ENCODE data around the gene BRINP3. TPM values are rescaled to one million over a fixed set of nuclear protein-coding genes. Genes with fewer than 3 reads are reported as not detected.

BRINP3 gene
- total and polyA plus RNA-seq, 2 donors (not counting 3 experiments of a cell fraction or from before 2014, with no cell fraction given): not detected

- intact Hi-C loops (cut with micrococcal nuclease): no loop called here
Observed at GRCh38 chr1:190312763-190313162, 164.9 kb downstream of the BRINP3 start.

More at GRCh38 chr1:190312763-190313162, 164.9 kb downstream of the BRINP3 start:
- FAIRE-seq (no peak), DNase-seq (ENCODE audit: low read depth, low spot score) (no peak)
- Histone ChIP-seq H3K27me3 (ENCODE audit: control insufficient read depth in 2 of 2, insufficient read depth in 2 of 2, low read length in 2 of 2) (no peaks in the 10 kb centered on the region), H3K79me2 (ENCODE audit: control insufficient read depth, insufficient read depth, low read length) (no peaks in the 10 kb centered on the region), H3K9me1 (replicated peaks; ENCODE audit: control insufficient read depth, extremely low read depth, insufficient read depth, low read length) (no peaks in the 10 kb centered on the region), H3K9me3 (replicated peaks; ENCODE audit: control insufficient read depth, insufficient read depth, low read length) (no peaks in the 10 kb centered on the region), H3K36me3 (ENCODE audit: control insufficient read depth in 2 of 2, extremely low read depth in 1 of 2, insufficient read depth in 2 of 2, low read length in 2 of 2) (no peaks in the 10 kb centered on the region), H3K9ac (replicated peaks; ENCODE audit: extremely low read depth, insufficient read depth, low read length) (no peak overlapping the region), H3K4me1 (ENCODE audit: control insufficient read depth, extremely low read depth, insufficient read depth, low read length) (no peaks in the 10 kb centered on the region), H3K27ac (ENCODE audit: insufficient read depth, low read depth, low read length) (no peak overlapping the region), H3K4me2 (ENCODE audit: insufficient read depth, low read length) (no peak overlapping the region), H3K4me3 (replicated peaks in 1 of 3; ENCODE audit: insufficient read depth in 1 of 3, low read depth in 1 of 3, low read length in 3 of 3) (no peak overlapping the region), H2AFZ (ENCODE audit: low read depth, low read length) (no peak overlapping the region), H4K20me1 (replicated peaks; ENCODE audit: control insufficient read depth, extremely low read depth, insufficient read depth, low read length) (no peaks in the 10 kb centered on the region)
- CTCF ChIA-PET: interaction anchor here (0.9 to 1.3 kb wide), 2 partner anchors 8 to 12 kb away, joined by 3 read pairs; no protein-coding TSS in a partner anchor
- dilution Hi-C loops (cut with MboI; ENCODE audit: extremely low pct_ligation_motif_present, low sequenced_read_pairs): no loop called here
- no TSS peak for BruUV-seq (replicated peaks)
- POLR2A ChIA-PET: no interaction called here
- TF ChIP-seq MAX (IDR thresholded peaks at IDR 0.05; ENCODE audit: insufficient read depth, insufficient read length) (no peak), GATA2 (IDR thresholded peaks at IDR 0.05; ENCODE audit: insufficient read depth, insufficient read length, low read depth, low read length) (no peak), EZH2 (IDR thresholded peaks at IDR 0.05; ENCODE audit: borderline replicate concordance, low read depth, low read length, severe bottlenecking) (no peak), POLR2A (IDR thresholded peaks at IDR 0.05; ENCODE audit: low read depth, low read length) (no peak), CTCF (IDR thresholded peaks at IDR 0.05; ENCODE audit: extremely low read depth in 1 of 2, insufficient read depth in 1 of 2, low read depth in 1 of 2, low read length in 2 of 2) (no peak), FOS (IDR thresholded peaks at IDR 0.05; ENCODE audit: borderline replicate concordance, insufficient read depth, low read length) (no peak)

Data from endothelial cell of umbilical vein (primary cell).